GM18499 (cell line): ENCODE results near the gene DRD2.
"Not testable (repeated sequence)": the region's sequence is repeated elsewhere in the genome, so short reads cannot be mapped to it uniquely, and the experiment has no call there.

ENCODE experiments used
- ATAC-seq: cut with Tn5 transposase; IDR thresholded peaks from one replicate; pipeline ENCODE4 v1.9.1; 2021; ENCODE audit warnings: moderate number of reproducible peaks; ENCODE audit not compliant: insufficient read depth, unreplicated experiment

Gene DRD2

DNA sequence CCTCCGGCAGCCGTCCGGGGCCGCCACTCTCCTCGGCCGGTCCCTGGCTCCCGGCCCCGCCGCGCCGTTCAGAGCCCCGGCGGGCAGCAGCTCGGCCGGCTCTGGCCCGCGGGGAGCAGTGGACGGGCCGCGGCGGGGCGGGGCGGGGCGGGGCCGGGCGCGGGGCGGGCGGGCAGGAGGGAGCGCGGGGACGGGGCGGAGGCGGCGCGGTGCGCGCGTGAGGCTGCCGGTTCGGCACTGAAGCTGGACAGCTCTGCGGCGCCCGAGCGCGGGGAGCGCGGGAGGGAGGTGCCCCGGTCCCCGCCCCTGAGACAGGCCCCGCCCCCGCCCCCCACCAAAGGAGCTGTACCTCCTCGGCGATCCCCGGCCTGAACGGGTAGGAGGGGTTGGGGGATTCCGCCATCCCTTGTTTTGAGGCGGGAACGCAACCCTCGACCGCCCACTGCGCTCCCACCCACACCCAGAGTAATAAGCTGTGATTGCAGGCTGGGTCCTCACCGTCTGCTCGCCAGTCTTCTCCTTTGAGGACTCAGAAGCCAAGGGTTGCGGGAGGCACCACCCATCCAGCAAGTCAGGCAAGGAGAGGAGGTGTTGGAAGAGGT is at the start of gene DRD2:
Gene DRD2 (minus strand): TSS at position 239 of the 602 bp plus-strand sequence. CDS start 50,747 bp downstream, outside the sequence.
- no peak for ATAC-seq

DNA sequence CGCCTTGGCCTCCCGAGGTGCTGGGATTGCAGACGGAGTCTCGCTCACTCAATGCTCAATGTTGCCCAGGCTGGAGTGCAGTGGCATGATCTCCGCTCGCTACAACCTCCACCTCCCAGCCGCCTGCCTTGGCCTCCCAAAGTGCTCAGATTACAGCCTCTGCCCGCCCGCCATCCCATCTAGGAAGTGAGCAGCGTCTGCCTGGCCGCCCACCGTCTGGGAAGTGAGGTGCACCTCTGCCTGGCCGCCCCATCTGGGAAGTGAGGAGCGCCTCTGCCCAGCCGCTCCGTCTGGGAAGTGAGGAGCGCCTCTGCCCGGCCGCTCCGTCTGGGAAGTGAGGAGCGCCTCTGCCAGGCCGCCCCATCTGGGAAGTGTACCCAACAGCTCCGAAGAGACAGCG is 48.7 kb upstream of the DRD2 start:
- ATAC-seq = not testable (repeated sequence)

DNA sequence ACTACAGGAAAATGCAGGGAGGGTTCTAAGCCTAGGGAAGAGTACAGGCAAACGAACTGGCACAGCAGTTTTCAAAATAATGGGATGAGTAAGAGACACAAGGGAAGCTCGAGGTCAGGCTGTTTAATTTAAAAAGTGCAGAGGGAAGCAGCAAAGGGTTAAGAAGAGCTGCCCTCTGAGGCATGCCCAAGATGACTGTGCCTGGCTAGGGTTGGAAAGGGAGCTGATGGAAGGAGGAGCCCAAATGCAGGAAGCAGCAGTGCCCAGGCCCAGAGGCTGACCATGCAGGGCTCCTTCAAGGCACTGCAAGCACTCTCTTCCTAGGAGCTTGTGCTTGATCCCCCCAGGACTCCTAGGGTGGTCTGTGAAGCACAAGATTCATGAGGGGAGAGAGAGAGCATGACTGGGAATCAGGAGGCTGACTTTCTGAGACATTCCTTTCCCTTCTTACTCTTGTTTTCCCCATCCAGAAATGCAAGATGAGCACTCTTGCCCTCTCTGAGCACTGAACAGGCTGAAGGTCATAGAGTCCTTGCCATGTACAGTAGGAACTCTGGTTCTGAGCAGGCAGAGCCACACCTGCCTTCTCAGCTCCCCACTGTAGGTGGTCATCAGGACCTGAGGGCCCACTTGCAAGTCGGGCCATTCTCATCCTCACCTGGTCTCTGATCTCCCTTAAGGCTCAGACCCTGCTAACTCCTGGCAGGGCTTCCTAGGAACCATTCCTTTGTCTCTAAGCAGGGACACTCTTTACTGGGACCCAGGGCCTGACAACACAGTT is 46.7 kb upstream of the DRD2 start:
- ATAC-seq = no peak

DNA sequence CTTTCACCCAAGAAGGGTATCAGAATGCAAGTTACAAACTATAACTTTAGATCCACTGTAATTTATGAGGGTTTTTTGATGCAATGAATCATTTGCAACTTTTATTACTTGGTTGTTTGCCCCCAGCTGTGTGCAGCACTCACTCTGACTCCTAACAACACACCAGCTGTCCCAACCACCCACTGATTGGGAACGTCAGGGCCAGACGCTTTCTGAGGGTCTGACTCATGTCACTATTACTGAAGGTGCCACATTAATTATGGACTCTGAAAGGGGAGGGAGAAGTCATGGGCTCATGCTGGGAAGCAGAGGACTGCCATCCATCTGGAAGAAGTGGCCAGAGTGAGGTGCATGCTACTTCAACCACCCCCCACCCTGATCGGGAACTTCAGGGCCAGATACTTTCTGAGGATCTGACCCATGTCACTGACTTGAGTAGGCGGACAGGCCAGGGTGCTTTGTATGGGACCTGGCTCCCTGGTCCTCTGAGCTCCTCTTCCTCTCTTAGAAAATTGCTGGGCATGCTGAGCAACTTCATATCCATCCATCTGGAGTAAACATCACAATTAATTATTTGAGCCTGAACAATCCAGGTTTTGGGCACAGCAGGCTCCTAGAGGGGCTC is 44.9 kb upstream of the DRD2 start:
- ATAC-seq = no peak

DNA sequence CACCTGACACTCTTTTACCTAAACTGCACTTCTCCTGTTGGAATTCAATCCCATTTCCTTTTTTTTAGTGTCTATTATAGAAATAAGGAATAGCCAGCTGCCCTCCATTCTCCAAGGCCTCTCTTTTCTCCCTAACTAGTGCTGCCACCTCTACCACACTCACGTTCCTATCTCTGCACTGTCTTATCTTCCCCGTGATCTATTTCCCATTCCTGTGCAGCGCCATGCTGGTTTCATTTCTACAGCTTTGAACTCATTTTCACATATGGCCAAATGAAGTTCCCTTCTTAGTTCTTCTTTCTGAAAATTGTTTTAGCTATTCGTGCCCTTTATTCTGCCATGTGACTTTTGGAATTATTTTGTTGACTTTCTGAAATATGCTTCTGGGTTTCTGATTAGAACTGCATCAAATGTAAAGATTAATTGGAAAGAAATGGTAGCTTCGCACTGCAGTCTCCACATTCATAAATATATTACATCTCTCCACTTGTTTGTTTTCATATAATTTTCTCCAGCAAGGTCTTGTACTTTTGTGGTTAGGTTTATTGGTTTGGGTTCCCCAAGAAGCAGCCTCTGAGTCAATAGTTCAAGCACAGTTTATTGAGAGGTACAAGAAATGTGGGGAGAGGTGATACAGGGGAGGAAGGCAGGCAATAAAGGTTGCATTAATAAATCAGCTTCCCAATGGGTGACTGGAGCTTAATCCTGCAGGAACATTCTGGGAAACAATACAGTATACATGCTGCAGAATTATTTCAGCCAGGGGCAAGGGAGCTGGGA is 43.7 kb upstream of the DRD2 start:
- ATAC-seq = no peak

DNA sequence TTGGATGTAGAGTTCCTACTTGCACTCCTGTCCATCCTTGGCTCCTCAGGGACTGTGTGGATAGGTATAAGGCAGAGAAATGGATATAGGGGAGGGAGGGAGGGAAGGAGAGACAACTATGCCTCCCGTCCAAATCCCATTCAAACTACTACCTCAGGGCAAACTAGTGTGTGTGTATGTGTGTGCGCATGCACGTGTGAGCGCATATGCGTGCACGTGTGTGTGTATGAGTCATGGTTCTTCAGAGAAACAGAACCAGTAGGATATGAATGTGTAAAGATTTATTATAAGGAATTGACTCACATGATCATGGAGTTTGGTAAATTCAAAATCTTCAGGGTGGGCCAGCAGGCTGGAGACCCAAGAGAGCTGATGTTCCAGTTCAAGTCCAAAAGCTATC is 42.2 kb upstream of the DRD2 start:
- ATAC-seq = no peak

DNA sequence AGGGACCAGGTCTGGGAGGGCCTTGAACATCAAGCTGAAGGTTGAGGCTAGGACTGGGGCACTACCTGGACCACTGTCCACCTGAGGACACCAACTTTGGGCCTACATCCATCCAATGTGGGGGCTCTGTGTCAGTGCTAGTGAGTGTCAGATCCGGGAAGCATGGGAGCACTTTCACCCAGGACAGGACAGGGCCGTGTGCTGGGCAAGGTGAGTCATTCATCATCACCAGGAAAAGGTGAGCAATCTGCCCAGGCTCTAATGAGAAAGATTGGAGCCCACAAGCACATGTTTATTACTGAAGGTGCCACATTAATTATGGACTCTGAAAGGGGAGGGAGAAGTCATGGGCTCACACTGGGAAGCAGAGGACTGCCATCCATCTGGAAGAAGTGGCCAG is 39.7 kb upstream of the DRD2 start:
- ATAC-seq = no peak

DNA sequence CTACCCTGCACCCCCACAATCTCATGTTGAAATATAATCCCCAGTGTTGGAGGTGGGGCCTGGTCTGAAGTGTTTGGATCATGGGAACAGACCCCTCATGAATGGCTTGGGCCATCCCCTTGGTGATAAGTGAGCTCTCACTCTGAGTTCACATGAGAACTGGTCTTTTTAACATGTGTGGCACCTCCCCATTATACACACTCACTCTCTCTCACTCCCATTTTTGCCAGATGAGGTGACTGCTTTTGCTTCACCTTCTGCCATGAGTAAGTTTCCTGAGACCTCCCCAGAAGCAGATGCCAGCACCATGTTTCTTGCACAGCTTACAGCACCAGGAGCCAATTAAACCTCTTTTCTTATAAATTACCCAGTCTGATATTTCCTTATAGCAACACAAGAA is 32.1 kb upstream of the DRD2 start:
- ATAC-seq = no peak

DNA sequence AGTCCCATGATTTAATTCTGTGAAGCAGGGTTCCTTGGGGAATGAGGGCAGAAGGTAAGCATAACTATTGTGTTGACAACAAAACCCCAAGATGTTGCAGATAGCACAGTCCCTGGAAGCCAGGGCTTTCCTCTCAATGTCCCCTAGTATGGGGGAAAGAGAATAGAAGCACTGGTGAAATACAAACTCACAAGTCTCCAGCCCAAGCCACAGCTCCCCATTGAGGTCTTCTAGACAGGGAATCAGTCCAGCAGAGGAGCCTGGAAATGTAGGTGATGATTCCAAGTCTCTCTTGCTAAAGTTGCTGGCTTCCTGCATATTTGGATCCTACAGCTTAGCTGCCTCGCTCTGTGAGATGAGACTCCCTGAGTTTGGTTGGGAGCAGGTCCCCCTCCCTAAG is 31.7 kb upstream of the DRD2 start:
- no peak for ATAC-seq

DNA sequence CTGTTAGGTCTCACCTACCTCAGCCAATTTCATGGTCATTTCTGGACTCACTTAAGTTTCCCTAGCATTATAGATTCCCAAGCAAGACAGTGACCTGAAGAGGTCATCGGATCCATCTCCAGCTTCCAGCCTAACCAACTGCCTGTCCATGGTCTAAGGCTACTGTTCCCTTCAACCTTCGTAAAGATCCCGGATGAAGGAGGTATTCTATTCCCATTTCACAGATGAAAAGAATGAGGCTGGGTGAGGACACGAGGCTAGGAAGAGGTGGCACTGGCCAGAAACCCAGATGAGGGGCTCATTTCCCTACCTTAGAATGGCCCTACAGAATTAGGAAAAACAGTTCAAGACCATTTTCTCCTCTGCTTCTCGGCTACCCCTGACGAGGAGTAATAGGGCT is 31.3 kb upstream of the DRD2 start:
- ATAC-seq = no peak

DNA sequence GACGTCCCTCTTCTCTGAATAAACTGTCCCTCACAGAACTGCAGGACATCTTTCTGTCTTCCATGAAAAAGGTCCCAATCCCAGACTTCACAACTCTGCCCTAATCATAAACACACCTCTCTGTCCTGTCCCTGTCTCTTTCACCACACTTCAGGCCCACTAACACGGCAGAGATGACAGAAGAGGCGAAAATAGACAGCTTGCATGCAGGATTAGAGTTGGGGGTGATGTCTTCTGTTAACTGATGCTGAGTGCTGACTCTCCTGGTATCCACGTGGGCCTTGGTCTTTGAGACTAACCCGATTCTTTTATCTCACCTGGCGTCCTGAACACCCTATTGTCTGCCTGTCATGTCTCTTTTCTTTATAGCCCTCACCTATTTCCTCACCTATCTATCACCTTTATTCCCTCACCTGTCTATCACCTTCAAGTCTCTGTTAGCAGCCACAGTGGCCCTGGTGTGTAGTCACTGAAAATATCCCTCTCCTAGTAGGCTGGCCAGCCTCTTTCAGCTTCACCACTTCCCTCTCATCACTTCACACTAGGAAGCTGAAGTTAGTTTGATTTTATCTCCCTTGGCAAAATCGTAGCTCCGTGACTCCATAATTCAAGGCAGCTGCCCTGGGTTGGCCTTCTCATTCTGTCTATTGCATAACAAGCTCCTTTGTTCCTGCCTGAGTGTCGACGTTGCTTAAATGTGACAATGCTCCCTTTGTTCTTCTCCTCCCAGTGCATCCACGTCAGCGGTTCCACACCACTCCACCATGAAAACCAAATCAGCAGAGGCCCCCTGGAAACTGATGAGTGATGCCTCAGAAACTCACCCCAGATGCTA is 30.6 kb upstream of the DRD2 start:
- ATAC-seq = no peak

DNA sequence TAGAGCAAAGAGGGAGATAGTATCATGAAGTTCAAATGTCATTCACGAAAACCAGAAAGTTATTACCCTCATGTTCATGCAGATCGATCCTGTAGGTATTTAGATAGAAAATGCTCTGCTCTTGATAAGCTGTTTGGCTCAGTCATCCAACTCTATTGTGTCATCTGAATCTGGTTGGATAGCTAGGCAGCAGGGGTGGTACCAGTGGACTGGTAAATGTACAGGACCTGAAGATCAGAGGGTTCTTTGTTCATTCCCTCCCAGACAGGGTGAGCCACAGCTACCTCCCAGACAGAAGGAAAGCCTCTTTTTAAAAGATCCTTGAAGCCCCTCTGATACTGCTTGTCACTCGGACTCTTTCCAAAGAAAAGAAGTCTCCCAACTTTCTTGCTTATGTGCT is 29.8 kb upstream of the DRD2 start:
- ATAC-seq = no peak

DNA sequence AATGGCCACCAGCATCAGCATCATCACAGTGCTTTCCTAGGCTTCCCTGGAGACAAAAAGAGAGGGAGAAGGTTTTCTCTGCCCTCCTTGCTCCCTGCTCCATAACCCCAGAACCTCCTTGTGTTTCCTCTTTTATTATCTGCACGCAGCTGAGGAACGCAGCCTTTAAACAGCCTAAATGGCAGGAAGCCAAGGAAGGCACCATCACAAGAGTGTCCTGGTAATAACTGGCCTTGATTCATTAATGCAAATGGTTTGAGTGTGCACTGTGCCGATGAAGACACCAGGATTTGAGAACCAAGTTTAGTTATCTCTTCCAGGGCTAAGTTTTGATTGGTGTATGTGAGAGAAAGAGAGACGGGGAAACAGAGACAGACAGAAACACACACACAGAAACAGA is 29.4 kb upstream of the DRD2 start:
- ATAC-seq = no peak

DNA sequence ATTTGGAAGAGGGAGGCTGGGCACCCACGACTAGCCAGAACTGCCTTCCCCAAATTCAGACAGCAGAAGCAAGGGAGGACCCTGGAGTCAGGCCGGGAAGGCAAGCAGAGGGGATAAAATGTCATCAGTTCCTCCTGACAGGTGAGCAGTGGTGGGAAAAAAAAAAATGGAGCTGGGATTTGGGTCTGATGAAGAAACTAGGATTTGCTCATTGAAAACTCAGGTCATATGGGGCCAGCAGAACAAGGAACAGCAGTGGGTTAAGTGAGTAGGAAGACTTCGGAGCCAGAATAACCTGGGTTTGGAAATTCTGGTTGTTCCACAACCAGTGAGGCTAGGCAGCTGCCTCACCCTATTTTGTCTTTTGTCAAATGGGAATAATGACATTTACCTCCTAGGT is 28.9 kb upstream of the DRD2 start:
- ATAC-seq = no peak

DNA sequence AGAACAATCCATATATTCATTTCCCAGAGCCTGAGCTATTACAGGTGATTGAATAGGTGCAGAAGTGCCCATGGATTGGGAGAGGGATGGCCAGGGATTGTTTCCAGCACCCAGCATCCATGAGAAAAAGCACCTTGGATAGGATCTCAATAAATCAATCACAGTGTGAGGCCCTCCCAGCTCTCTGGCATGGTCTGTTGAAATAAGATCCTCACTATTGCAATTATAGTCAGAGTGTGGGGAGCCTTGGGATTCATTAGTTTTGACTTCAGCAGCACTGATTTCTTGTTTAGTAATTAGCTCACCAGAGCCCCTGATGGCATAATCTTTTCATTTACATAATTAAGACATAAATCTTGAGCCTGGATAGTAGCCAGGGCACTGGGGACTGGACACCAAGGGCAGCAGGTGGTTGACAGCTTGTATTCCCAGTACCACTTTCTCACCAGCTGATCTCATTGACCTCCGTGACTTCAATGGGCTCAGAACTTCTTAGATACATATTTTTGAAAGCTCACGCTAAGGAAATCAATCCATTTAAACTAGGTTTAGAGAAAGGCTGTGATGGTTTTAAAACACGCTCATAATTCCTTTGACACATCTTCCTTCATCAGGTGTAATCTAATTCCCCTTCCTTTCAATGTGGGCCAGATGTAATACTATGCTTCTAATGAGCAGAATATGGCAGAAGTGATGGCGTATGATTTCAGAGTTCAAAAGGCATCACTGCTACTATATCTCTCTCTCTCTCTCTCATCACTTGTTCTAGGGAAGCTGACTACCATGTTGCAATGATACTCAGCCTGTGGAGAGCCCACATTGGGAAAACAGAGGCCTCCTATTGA is 22.1 kb upstream of the DRD2 start:
- ATAC-seq = no peak

DNA sequence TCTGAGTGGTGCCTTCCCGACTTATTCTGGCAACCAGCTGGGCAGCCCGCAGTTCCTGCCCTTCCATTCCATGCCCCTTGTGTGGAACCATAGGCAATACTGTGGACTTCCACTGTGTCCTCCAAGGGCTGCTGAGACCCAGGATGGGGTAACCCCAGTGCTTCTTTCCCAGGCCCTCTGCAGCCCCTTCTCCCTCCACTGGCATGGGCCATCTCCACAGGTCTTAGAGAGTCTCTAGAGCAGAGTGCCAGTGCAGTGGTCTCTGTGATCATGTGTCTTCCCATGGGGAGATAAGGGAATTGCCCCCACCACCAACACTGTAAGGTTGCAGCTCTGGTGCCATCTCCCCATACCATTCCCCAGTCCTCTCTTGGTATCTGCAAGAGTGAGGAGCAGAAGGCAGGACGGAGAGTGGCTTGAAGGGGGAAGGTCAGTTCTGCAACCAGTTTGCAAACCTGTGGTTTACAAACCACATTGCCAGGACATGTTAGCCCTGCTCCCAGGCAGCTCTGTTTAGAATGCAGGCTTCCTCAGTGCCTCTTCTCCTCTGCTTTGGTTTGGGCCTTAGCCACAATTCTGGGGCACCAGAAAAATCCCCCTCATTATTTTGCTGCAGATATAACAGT is 20.9 kb upstream of the DRD2 start:
- no peak for ATAC-seq

DNA sequence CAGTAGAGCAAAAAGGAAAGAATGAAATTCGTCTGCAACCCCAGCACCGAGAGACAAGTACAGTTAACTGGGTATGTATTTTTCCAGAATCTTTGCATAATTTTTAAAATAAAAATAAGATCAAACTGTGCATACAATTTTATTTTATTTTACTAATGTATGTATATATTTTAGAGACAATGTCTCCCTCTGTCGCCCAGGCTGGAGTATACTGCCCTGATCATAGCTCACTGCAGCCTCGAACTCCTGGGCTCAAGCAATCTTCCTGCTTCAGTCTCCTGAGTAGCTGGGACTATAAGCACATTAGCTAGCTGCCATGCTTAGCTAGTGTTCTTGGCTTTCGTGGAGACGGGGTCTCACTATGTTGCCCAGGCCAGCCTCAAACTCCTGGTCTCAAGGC is 18.8 kb upstream of the DRD2 start:
- no peak for ATAC-seq

DNA sequence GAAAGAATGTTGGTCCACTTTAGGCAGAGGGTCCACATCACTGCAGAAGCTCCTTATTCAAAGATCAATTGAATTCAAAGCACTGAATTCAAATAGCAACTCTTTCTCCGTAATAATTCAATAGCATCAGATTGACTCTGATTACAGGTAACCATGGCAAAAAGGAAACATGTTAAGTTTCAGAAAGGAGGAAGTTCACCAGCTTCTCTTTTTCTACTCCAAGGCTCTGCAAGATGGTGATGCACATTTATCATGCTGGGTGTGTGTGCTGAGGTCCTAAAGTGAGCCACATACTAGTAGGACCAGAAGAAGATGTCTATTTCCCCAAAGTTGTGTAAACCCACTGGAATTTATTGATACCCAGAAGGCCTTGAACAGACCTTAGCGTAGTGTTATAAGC is 18.0 kb upstream of the DRD2 start:
- ATAC-seq = no peak

DNA sequence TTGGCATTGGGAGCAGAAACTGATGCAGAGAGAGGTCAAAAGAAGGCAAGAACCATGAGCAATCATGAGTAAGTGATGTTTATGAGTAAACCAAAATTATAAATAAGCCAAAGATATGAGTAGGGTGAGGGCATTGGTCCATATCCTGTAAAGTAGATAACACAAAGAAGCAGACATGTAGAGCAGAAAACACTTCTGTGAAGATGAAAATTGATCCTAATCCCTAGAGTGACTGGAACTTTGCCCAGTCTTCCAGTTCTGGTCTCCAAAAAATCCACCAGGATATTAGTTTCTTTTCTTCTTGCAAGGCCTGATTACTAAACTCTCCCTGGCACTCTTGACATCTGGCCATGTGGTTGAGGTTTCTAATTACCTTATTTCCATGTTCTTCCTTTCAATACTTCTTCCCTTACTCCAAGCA is 13.7 kb upstream of the DRD2 start:
- ATAC-seq = no peak
